Panc1 (cell line): Measurements from ENCODE around the gene ARHGAP18. TPM values are rescaled to one million over a fixed set of nuclear protein-coding genes. Genes with fewer than 3 reads are reported as not detected.

ENCODE experiments used
- ATAC-seq: fragments of 200-7000 bp; cut with Tn5 transposase; 2 replicates; pipeline ENCODE4 v1.9.1; 2020; ENCODE audit warnings: mild to moderate bottlenecking, moderate library complexity
- BruUV-seq: library from RNA; stranded (reverse); fragments of 400-500 nt; replicated peaks from 2 replicates; lab custom pipeline; 2021; lab: Mats Ljungman, UMichigan
- CTCF ChIA-PET: fragments of 300-600 bp; sonication (Branson Sonifier 250); formaldehyde crosslinking; loops from one replicate; lab custom pipeline; 2022; ENCODE audit warnings: antibody characterized with exemption; lab: Charles Lee
- POLR2A ChIA-PET: fragments of 300-600 bp; sonication (Branson Sonifier 250); formaldehyde crosslinking; loops from one replicate; lab custom pipeline; 2022; ENCODE audit warnings: antibody characterized with exemption; lab: Charles Lee
- DNase-seq: peaks from one replicate; pipeline ENCODE4 v3.0.0-alpha.2; 2010; ENCODE audit warnings: low read depth, low spot score
- H3K27ac ChIP-seq: 2 replicates; pipeline ENCODE4 v1.5.1; 2011; ENCODE audit warnings: mild to moderate bottlenecking, low read length, inconsistent platforms
- H3K27me3 ChIP-seq: fragments of 200-500 bp; sonication (Bioruptor generic); 2 replicates; pipeline ENCODE4 v1.6.0; 2014; ENCODE audit warnings: low read length, inconsistent platforms; ENCODE audit not compliant: control insufficient read depth, insufficient read depth
- H3K36me3 ChIP-seq: fragments of 200-500 bp; sonication (Bioruptor generic); 2 replicates; pipeline ENCODE4 v1.5.1; 2014; ENCODE audit warnings: inconsistent platforms, mild to moderate bottlenecking, low read length, moderate library complexity; ENCODE audit not compliant: control insufficient read depth, insufficient read depth
- H3K4me1 ChIP-seq: 2 replicates; pipeline ENCODE4 v1.5.1; 2011; ENCODE audit warnings: inconsistent platforms, mild to moderate bottlenecking, low read length, moderate library complexity; ENCODE audit not compliant: control insufficient read depth, insufficient read depth
- H3K4me3 ChIP-seq, 2 experiments: 2 replicates each; pipeline ENCODE4 v1.5.1; 2011 to 2012; ENCODE audit warnings: low read depth in 2 of 2, low read length in 2 of 2, mild to moderate bottlenecking in 2 of 2, inconsistent platforms in 1 of 2, moderate library complexity in 1 of 2
- H3K9me3 ChIP-seq: fragments of 200-500 bp; sonication (Bioruptor generic); 2 replicates; pipeline ENCODE4 v1.5.1; 2014; ENCODE audit warnings: low read depth, mild to moderate bottlenecking, inconsistent platforms, low read length, moderate library complexity; ENCODE audit not compliant: control insufficient read depth, insufficient read depth
- POLR2AphosphoS5 ChIP-seq: IDR thresholded peaks from 2 replicates; pipeline ENCODE4 v1.6.1; 2012; ENCODE audit warnings: mild to moderate bottlenecking, low read depth, low read length, moderate library complexity
- SIN3A ChIP-seq: IDR thresholded peaks from 2 replicates; pipeline ENCODE4 v1.6.1; 2012; ENCODE audit warnings: low read depth, mild to moderate bottlenecking, low read length, moderate library complexity, borderline replicate concordance; ENCODE audit not compliant: insufficient read depth
- TCF7L2 ChIP-seq: IDR thresholded peaks from 2 replicates; pipeline ENCODE4 v1.6.1; 2011; ENCODE audit warnings: mild to moderate bottlenecking, low read depth, low read length, inconsistent platforms
- in situ Hi-C: cut with HindIII; loops from 2 replicates; pipeline ENCODE4 v1.10.0; 2016; ENCODE audit warnings: low sequenced_read_pairs, low pct_unique_long_range_greater_than_20kb
- intact Hi-C: fragments of 100-400 bp; cut with micrococcal nuclease; formaldehyde crosslinking; loops from one replicate; pipeline ENCODE4 v1.10.0; 2022; ENCODE audit not compliant: unreplicated experiment
- total RNA-seq: library from RNA; stranded (reverse); gene quantifications from one replicate; pipeline ENCODE4 v1.2.1, GENCODE V29; 2021; ENCODE audit not compliant: unreplicated experiment
- TF ChIP-seq, protein P1 (sequence below), 2 experiments: IDR thresholded peaks; 2 replicates each; pipeline ENCODE4 v1.6.1; 2011 to 2012; ENCODE audit warnings: low read depth in 2 of 2, control low read depth in 1 of 2, low read length in 1 of 2, mild to moderate bottlenecking in 1 of 2, moderate library complexity in 1 of 2; ENCODE audit not compliant: insufficient read depth in 1 of 2
- TF ChIP-seq, protein P2 (sequence below): fragments of 450-650 bp; IDR thresholded peaks from 2 replicates; pipeline ENCODE4 v1.5.1; 2017; ENCODE audit warnings: mild to moderate bottlenecking

ARHGAP18 gene
- total RNA-seq, 1 experiment from 2014 or later, result 11.6 TPM

DNA sequence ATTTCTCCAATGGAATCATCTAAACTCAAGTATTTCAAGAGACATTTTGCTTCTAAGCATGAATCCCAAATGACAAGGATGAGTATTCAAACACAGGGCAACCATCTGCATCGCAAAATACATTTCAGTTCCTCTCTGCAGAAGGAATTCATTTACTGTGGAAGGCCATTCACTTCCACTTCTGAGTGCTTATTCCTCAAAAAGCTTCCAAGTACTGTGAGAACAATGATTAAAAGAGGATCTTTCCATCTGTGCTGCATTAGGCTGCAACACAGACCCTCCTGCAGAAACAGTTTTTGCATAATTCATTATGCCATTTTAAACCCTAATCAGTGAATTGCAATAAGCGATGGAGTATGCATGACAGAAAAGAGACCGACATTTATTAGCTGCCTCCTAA is 52.5 kb downstream of the ARHGAP18 start:
- Histone ChIP-seq H3K27ac (no peak overlapping the region), H3K36me3 (no peaks in the 10 kb centered on the region), H3K9me3 (no peaks in the 10 kb centered on the region), H3K27me3 (no peaks in the 10 kb centered on the region), H3K4me1 (peaks cover 5% of the 10 kb centered on the region), H3K4me3 (no peak overlapping the region)
- in situ Hi-C loops, result no loop called here
- BruUV-seq, result no TSS peak
- TF ChIP-seq SIN3A (no peak), POLR2AphosphoS5 (no peak)
- TF ChIP-seq, protein P1, sequence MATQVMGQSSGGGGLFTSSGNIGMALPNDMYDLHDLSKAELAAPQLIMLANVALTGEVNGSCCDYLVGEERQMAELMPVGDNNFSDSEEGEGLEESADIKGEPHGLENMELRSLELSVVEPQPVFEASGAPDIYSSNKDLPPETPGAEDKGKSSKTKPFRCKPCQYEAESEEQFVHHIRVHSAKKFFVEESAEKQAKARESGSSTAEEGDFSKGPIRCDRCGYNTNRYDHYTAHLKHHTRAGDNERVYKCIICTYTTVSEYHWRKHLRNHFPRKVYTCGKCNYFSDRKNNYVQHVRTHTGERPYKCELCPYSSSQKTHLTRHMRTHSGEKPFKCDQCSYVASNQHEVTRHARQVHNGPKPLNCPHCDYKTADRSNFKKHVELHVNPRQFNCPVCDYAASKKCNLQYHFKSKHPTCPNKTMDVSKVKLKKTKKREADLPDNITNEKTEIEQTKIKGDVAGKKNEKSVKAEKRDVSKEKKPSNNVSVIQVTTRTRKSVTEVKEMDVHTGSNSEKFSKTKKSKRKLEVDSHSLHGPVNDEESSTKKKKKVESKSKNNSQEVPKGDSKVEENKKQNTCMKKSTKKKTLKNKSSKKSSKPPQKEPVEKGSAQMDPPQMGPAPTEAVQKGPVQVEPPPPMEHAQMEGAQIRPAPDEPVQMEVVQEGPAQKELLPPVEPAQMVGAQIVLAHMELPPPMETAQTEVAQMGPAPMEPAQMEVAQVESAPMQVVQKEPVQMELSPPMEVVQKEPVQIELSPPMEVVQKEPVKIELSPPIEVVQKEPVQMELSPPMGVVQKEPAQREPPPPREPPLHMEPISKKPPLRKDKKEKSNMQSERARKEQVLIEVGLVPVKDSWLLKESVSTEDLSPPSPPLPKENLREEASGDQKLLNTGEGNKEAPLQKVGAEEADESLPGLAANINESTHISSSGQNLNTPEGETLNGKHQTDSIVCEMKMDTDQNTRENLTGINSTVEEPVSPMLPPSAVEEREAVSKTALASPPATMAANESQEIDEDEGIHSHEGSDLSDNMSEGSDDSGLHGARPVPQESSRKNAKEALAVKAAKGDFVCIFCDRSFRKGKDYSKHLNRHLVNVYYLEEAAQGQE (IDR thresholded peaks at IDR 0.05; ENCODE audit: insufficient read depth in 1 of 2, low read depth in 2 of 2, low read length in 1 of 2), result no peak
- DNase-seq (no peak), ATAC-seq (no peak)
- intact Hi-C loops, result no loop called here
- CTCF ChIA-PET, result no interaction called here
- POLR2A ChIA-PET, result no interaction called here

GRCh38 chr6:129655334-129655733 is 54.6 kb downstream of the ARHGAP18 start:
- H3K36me3 ChIP-seq, result no peaks in the 10 kb centered on the region
- CTCF ChIA-PET, result interaction anchor here (0.7 kb wide), 1 partner anchor 17 kb away, joined by 4 read pairs; no protein-coding TSS in a partner anchor
- in situ Hi-C loops, result no loop called here
- POLR2A ChIA-PET, result no interaction called here
- no peak for ATAC-seq
- no peak for TF ChIP-seq SIN3A
- TF ChIP-seq, protein P2, sequence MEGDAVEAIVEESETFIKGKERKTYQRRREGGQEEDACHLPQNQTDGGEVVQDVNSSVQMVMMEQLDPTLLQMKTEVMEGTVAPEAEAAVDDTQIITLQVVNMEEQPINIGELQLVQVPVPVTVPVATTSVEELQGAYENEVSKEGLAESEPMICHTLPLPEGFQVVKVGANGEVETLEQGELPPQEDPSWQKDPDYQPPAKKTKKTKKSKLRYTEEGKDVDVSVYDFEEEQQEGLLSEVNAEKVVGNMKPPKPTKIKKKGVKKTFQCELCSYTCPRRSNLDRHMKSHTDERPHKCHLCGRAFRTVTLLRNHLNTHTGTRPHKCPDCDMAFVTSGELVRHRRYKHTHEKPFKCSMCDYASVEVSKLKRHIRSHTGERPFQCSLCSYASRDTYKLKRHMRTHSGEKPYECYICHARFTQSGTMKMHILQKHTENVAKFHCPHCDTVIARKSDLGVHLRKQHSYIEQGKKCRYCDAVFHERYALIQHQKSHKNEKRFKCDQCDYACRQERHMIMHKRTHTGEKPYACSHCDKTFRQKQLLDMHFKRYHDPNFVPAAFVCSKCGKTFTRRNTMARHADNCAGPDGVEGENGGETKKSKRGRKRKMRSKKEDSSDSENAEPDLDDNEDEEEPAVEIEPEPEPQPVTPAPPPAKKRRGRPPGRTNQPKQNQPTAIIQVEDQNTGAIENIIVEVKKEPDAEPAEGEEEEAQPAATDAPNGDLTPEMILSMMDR, result no peak
- no peak for TF ChIP-seq POLR2AphosphoS5
- no peaks in the 10 kb centered on the region for H3K27me3 ChIP-seq
- no peaks in the 10 kb centered on the region for H3K9me3 ChIP-seq
- BruUV-seq, result no TSS peak
- no peak overlapping the region for H3K27ac ChIP-seq
- intact Hi-C loops, result no loop called here
- peaks cover 8% of the 10 kb centered on the region for H3K4me1 ChIP-seq
- no peak overlapping the region for H3K4me3 ChIP-seq
- no peak for DNase-seq

GRCh38 chr6:129653746-129654145 is 56.2 kb downstream of the ARHGAP18 start:
- no TSS peak for BruUV-seq
- Histone ChIP-seq H3K4me3 (no peak overlapping the region), H3K27ac (peak overlapping the region; percentile 63; the same call in 1 of the 2 replicates), H3K9me3 (no peaks in the 10 kb centered on the region), H3K27me3 (no peaks in the 10 kb centered on the region), H3K36me3 (no peaks in the 10 kb centered on the region), H3K4me1 (peaks cover 13% of the 10 kb centered on the region)
- ATAC-seq (no peak; the same call in 1 of the 2 replicates), DNase-seq (no peak)
- intact Hi-C loops, result no loop called here
- ChIA-PET POLR2A (no interaction called here), CTCF (no interaction called here)
- in situ Hi-C loops, result no loop called here
- TF ChIP-seq POLR2AphosphoS5 (no peak), TCF7L2 (no peak), SIN3A (no peak)
- TF ChIP-seq, protein P2, result no peak
- TF ChIP-seq, protein P1 (IDR thresholded peaks at IDR 0.05; ENCODE audit: insufficient read depth in 1 of 2, low read depth in 2 of 2, low read length in 1 of 2), result no peak
